Peyer's patch (tissue), 4 donors: ENCODE measurements around the gene EHD1.

Experiments
- POLR2A ChIP-seq, 2 donors: fragments of 450-650 bp; IDR thresholded peaks; one replicate each; pipeline ENCODE4 v1.5.1; 2017; ENCODE audit warnings: antibody characterized with exemption in 2 of 2, mild to moderate bottlenecking in 2 of 2, moderate library complexity in 2 of 2
- TF ChIP-seq, protein P1 (sequence below), 6 experiments: fragments of 450-650 bp in 4 of 6; fragments of 200-600 bp in 2 of 6; sonication (generic) in 1 of 6; IDR thresholded peaks; one replicate each; pipeline ENCODE4 v1.5.1; 2017 to 2019; ENCODE audit warnings: antibody characterized with exemption in 6 of 6, mild to moderate bottlenecking in 3 of 6, moderate library complexity in 1 of 6

DNA sequence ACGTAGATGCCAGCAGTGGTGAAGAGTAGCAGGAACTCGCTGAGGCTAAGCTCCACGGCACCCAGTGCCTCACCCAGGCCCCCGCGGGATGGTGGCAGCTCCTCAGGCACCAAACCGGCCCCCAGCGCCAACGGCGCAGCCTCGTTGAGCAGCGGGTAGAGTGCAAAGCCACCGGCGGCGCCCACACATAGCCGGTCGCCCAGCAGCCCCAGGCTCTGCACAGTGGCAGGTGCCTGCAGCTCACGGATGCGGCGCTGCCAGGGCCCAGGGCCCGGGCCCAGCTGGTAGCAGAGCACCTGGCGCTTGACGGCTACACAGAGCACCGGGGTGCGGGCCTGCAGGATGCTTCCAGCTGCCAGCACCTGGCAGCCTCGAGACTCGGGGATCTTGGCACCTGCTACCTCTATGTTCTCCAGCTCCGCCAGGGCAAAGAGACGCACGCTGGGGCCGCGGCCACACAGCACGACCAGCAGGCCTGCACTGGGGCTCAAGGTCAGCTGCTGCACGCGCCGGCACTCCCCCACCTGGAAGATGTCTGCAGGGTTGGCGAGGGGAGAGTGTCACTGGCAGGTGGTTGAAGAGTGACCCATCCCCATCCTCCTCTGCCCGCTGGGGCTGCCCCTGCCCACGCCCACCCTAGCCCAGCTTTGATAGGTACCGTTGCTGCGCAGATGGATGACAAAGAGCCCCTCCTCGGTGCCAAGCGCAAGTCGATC lies 48.7 kb downstream of the EHD1 start:
- TF ChIP-seq, protein P1, sequence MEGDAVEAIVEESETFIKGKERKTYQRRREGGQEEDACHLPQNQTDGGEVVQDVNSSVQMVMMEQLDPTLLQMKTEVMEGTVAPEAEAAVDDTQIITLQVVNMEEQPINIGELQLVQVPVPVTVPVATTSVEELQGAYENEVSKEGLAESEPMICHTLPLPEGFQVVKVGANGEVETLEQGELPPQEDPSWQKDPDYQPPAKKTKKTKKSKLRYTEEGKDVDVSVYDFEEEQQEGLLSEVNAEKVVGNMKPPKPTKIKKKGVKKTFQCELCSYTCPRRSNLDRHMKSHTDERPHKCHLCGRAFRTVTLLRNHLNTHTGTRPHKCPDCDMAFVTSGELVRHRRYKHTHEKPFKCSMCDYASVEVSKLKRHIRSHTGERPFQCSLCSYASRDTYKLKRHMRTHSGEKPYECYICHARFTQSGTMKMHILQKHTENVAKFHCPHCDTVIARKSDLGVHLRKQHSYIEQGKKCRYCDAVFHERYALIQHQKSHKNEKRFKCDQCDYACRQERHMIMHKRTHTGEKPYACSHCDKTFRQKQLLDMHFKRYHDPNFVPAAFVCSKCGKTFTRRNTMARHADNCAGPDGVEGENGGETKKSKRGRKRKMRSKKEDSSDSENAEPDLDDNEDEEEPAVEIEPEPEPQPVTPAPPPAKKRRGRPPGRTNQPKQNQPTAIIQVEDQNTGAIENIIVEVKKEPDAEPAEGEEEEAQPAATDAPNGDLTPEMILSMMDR (IDR thresholded peaks at IDR 0.05), result no peak
- TF ChIP-seq POLR2A (IDR thresholded peaks at IDR 0.05), result no peak
